OCI-LY3 (cell line): ENCODE data around the gene COL4A1.

Experiments used
- H2AFZ ChIP-seq: fragments of 200-600, 300-600 bp; shearing (Covaris generic); 2 replicates; pipeline ENCODE4 v1.6.0; 2014; ENCODE audit warnings: antibody characterized with exemption, low read depth, low read length
- H3K27ac ChIP-seq: fragments of 200-600, 300-600 bp; sonication (generic); 2 replicates; pipeline ENCODE4 v1.5.1; 2014; ENCODE audit warnings: mild to moderate bottlenecking, low read length, moderate library complexity, mixed read lengths
- H3K27me3 ChIP-seq: fragments of 200-600, 300-600 bp; sonication (generic); 2 replicates; pipeline ENCODE4 v1.6.1; 2014; ENCODE audit warnings: low read depth, low read length, mixed read lengths
- H3K36me3 ChIP-seq: fragments of 200-600, 300-600 bp; sonication (generic); replicated peaks from 2 replicates; pipeline ENCODE3; 2014; ENCODE audit warnings: low read depth, low read length, mixed read lengths
- H3K4me1 ChIP-seq: fragments of 300-600, 200-600 bp; sonication (generic); 2 replicates; pipeline ENCODE4 v1.6.1; 2014; ENCODE audit warnings: low read length, mixed read lengths
- H3K4me2 ChIP-seq: fragments of 200-600, 300-600 bp; sonication (generic); 2 replicates; pipeline ENCODE4 v1.6.1; 2014; ENCODE audit warnings: low read length, mixed read lengths
- H3K4me3 ChIP-seq: fragments of 300-600, 200-600 bp; sonication (generic); 2 replicates; pipeline ENCODE4 v1.5.1; 2014; ENCODE audit warnings: antibody characterized with exemption, mild to moderate bottlenecking, low read length, moderate library complexity
- H3K79me2 ChIP-seq: fragments of 300-600, 200-600 bp; shearing (Covaris generic); 2 replicates; pipeline ENCODE4 v1.6.1; 2014; ENCODE audit warnings: mild to moderate bottlenecking, low read length, mixed read lengths
- H3K9ac ChIP-seq: fragments of 300-600, 200-600 bp; shearing (Covaris generic); 2 replicates; pipeline ENCODE4 v1.6.0; 2014; ENCODE audit warnings: mild to moderate bottlenecking, low read length, moderate library complexity
- H3K9me3 ChIP-seq: fragments of 200-600, 300-600 bp; shearing (Covaris generic); 2 replicates; pipeline ENCODE4 v1.6.1; 2014; ENCODE audit warnings: low read length, mixed read lengths; ENCODE audit not compliant: insufficient read depth
- H4K20me1 ChIP-seq: fragments of 200-600, 300-600 bp; sonication (generic); 2 replicates; pipeline ENCODE4 v1.6.1; 2016; ENCODE audit warnings: low read length, mixed read lengths; ENCODE audit not compliant: insufficient read depth
- EZH2phosphoT487 ChIP-seq: fragments of 200-600 bp; shearing (Covaris generic); IDR thresholded peaks from 2 replicates; pipeline ENCODE4 v1.6.1; 2018; ENCODE audit warnings: antibody characterized with exemption, mixed run types, low read depth
- TF ChIP-seq, protein P1 (sequence below): fragments of 200-600, 300-600 bp; sonication (generic); IDR thresholded peaks from 2 replicates; pipeline ENCODE4 v1.5.1; 2014; ENCODE audit warnings: antibody characterized with exemption, low read length, low read depth

Gene COL4A1

DNA sequence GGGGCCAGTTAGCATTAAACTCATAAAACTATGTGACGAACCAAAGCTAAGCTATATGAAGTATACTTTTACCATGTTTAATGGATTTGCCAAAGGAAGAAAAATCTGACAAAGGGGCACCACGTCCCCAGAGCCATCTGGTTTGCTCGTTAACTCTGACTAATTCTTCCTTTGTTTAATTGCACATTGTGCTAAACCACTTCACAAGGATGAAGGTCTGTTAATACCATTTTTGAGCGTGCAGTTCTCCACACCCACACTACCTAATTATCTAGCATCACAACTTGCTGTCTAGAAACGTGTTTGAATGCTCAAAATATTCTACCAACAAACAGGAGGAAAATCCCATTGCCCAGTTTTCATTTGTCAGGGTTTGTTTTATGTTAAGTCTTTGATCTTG, 74.8 kb downstream of the COL4A1 start:
- Histone ChIP-seq H3K9ac (no peak overlapping the region), H3K27me3 (peaks cover 36% of the 10 kb centered on the region), H3K27ac (no peak overlapping the region), H3K9me3 (no peaks in the 10 kb centered on the region), H3K4me3 (no peak overlapping the region), H4K20me1 (no peaks in the 10 kb centered on the region), H3K36me3 (no peaks in the 10 kb centered on the region), H3K79me2 (no peaks in the 10 kb centered on the region), H3K4me1 (no peaks in the 10 kb centered on the region), H3K4me2 (no peak overlapping the region), H2AFZ (no peak overlapping the region)
- TF ChIP-seq EZH2phosphoT487: no peak
- TF ChIP-seq, protein P1, sequence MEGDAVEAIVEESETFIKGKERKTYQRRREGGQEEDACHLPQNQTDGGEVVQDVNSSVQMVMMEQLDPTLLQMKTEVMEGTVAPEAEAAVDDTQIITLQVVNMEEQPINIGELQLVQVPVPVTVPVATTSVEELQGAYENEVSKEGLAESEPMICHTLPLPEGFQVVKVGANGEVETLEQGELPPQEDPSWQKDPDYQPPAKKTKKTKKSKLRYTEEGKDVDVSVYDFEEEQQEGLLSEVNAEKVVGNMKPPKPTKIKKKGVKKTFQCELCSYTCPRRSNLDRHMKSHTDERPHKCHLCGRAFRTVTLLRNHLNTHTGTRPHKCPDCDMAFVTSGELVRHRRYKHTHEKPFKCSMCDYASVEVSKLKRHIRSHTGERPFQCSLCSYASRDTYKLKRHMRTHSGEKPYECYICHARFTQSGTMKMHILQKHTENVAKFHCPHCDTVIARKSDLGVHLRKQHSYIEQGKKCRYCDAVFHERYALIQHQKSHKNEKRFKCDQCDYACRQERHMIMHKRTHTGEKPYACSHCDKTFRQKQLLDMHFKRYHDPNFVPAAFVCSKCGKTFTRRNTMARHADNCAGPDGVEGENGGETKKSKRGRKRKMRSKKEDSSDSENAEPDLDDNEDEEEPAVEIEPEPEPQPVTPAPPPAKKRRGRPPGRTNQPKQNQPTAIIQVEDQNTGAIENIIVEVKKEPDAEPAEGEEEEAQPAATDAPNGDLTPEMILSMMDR: no peak

DNA sequence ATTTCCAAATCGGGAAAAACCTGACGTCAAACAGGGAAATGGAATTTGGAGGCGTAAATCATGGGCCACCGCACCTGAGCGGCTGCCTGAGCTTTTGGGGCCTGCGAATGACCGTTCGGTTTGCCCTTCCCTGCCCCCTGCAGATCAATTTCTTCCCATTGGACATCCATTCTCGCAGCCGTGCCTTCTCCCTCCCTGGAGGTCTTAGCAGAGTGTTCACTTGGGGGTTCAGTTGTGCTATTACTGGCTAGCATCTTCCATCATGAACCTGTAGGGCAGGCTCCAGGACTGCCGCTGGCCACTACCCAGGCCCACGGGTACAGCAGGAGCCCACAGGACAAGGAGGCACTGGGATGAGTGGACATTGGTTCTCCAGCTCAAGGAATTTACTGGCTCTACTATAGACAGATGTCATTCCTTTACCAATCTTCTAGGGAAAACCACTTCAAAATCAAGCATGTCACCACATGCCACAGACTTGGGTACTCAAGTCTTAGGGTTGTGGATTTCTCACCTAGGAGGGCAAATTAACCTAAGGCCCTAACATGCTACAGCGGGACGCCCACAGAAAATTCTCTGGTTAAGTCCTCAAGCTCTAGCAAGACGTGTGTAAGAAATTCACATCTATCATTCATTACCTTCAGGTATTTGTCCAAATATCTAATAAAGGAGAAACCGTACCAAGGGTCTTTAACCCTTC, 75.5 kb downstream of the COL4A1 start:
- Histone ChIP-seq H3K4me1 (no peaks in the 10 kb centered on the region), H4K20me1 (no peaks in the 10 kb centered on the region), H3K27ac (no peak overlapping the region), H3K4me2 (no peak overlapping the region), H3K4me3 (no peak overlapping the region), H3K36me3 (no peaks in the 10 kb centered on the region), H2AFZ (no peak overlapping the region), H3K27me3 (peaks cover 33% of the 10 kb centered on the region), H3K9ac (no peak overlapping the region), H3K9me3 (no peaks in the 10 kb centered on the region), H3K79me2 (no peaks in the 10 kb centered on the region)
- TF ChIP-seq EZH2phosphoT487: no peak
- TF ChIP-seq, protein P1: no peak

DNA sequence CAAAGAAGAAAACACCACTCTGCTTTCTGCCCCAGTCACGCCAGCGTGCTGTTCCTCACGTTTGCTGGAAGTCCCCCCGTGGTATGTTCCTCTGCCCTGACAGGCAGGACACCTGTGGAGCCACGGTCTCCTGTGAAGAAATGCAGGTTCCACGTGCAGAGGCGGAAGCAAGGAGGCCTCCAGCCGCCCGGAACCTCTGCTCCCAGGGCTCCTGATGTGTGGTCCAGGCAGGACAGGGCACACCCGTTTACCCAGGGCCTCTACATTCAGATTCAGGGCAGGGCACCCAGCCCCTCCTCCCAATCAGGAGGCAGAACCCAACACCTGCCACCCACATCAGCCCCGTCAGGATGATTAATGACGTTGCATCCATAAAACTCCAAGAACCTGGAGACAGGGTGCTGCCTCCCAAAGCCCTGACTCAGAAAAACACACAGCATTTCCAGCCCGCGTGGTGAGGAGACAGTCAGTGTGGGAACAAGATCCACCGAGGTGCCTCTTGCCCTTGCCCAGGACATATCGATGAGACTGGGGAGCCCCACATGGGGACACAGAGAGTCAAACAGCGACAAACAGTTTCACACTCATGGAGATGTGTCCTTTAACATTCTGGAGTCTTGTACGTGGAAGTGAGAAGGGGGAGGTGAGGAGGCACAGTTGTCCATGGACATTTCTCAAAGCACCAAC, 76.2 kb downstream of the COL4A1 start:
- Histone ChIP-seq H3K4me3 (no peak overlapping the region), H3K79me2 (no peaks in the 10 kb centered on the region), H3K4me1 (no peaks in the 10 kb centered on the region), H3K36me3 (no peaks in the 10 kb centered on the region), H2AFZ (no peak overlapping the region), H3K27ac (no peak overlapping the region), H3K9ac (no peak overlapping the region), H3K4me2 (no peak overlapping the region), H4K20me1 (no peaks in the 10 kb centered on the region), H3K9me3 (no peaks in the 10 kb centered on the region), H3K27me3 (peaks cover 30% of the 10 kb centered on the region; the same call in 1 of the 2 replicates)
- TF ChIP-seq EZH2phosphoT487: no peak
- TF ChIP-seq, protein P1: no peak

DNA sequence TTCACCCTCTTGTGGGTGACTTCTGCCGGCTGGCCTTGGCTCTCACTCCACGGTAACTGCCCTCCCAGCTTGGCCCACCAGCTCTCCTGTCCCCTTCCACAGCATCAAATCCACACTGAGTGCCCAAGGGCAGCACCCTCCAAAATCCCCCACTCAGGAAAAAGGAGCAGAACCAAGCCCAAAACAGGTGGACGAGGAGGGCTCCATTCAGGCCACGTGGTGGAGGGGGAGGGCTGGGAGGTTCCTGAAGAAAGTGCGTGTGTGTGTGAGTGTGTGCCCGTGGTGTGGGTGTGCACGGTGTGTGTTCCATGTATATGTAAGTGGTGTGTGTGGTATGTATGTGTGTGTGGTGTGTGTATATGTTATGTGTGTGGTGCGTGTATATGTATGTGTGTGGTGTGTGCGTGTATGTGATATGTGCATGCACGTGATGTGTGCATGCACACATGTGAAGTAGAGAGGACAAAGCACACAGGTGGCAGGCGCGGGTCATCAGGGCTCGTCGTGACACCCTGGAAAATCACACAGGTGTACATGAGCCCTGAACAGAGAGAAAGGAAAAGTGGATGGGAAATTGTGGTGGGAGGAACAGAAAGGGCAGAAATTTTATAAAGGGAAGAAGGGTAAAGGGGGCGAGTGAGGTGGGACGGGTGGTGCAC, 76.9 kb downstream of the COL4A1 start:
- peaks cover 30% of the 10 kb centered on the region; the same call in 1 of the 2 replicates for H3K27me3 ChIP-seq
- H3K4me3 ChIP-seq: no peak overlapping the region
- H3K9ac ChIP-seq: no peak overlapping the region
- TF ChIP-seq EZH2phosphoT487: no peak
- TF ChIP-seq, protein P1: no peak
- no peak overlapping the region for H3K27ac ChIP-seq
- H3K79me2 ChIP-seq: no peaks in the 10 kb centered on the region
- H3K4me2 ChIP-seq: no peak overlapping the region
- H2AFZ ChIP-seq: no peak overlapping the region
- H4K20me1 ChIP-seq: no peaks in the 10 kb centered on the region
- no peaks in the 10 kb centered on the region for H3K36me3 ChIP-seq
- H3K4me1 ChIP-seq: no peaks in the 10 kb centered on the region
- H3K9me3 ChIP-seq: no peaks in the 10 kb centered on the region
